GM18520 (cell line): ENCODE results near the gene FARP1.

Experiments used
- ATAC-seq: cut with Tn5 transposase; IDR thresholded peaks from one replicate; pipeline ENCODE4 v1.9.1; 2021; ENCODE audit not compliant: unreplicated experiment

The FARP1 gene

DNA sequence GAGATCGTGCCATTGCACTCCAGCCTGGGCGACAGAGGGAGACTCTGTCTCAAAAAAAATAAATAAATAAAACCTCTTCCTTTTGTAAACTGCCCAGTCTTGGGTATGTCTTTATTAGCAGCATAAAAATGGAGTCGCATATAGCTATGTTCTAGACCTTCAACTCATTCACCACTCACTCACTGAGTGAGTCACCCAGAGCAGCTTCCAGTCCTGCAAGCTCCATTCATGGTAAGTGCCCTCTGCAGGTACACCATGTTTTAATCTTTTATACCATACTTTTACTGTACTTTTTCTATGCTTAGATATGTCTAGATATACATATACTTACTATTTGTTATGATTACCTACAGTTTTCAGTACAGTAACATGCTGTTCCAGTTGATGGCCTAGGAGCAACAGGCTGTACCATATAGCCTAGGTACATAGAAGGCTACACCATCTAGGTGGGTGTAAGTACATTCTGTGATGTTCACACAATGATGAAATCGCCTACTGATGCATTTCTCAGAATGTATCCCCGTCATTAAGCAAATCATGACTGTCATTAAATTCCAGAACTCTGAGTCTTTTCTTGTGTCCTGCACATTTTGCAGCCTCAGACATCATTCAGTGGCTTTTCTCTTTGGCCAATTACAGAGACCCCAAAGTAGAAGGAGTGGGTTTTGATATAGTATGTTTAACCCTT lies 13.7 kb upstream of the FARP1 start:
- no peak for ATAC-seq

- ATAC-seq, result peak; percentile 91
Measured at GRCh38 chr13:98133946-98134345, 8.9 kb upstream of the FARP1 start.

DNA sequence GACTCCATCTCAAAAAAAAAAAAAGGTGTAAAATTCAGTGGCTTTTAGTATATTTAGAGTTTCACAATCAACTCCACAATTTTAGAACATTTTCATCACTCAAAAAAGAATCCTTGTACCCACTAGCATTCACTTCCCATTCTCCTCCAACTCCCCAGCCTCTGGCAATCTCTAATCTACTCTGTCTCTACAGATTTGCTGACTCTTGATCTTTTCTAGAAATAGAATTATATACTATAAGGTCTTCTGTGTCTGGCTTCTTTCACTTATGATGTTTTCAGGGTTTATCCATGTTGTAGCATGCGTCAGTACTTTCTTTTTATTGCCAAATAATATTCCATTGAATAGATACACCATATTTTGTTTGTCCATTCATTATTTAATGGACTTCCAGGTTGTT lies 8.0 kb upstream of the FARP1 start:
- ATAC-seq, result no peak

DNA sequence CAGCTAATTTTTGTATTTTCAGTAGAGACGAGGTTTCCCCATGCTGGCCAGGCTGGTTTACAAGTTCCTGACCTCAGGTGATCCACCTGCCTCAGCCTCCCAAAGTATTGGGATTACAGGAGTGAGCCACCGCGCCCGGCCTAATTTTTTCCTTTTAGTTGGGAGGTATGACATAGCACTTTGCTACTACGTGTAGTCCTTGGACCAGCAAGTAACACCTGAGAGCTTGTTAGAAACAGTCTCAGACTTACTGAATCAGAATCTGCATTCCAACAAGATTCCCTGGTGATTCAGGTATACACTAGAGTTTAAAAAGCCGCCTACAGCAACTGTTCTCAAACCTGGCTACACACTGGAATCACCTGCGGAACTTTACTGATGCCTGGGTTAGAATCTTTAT lies 1.8 kb upstream of the FARP1 start:
- no peak for ATAC-seq

- no peak for ATAC-seq
Measured at GRCh38 chr13:98141509-98142379, 1.1 kb upstream of the FARP1 start.

- ATAC-seq, result no peak
Measured at GRCh38 chr13:98143157-98143553, 261 bp downstream of the FARP1 start.

DNA sequence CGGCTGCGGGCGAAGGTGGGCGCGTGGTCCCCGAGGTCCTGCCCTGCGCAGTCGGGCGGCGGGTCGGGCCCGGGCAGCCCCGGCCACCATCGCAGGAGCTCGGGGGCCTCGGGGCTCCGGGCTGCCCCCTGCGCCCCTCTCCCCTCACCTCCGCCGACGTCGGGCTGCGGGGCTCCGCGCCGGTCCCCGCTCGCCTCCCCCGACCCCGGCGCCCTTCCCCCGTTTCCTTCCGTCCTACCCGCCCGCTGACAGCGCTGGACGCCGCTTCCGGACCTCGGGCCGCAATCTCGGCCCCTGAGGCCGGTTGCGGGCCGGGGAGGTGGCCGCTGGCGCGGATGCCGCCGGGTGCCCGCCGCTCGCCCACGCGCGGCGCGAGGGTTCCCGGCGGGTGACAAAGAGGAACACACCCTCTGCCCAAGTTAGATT lies 720 bp downstream of the FARP1 start:
- no peak for ATAC-seq

- ATAC-seq, result no peak
Measured at GRCh38 chr13:98144027-98144741, 1.3 kb downstream of the FARP1 start.

- no peak for ATAC-seq
Measured at GRCh38 chr13:98144801-98145350, 2.0 kb downstream of the FARP1 start.

DNA sequence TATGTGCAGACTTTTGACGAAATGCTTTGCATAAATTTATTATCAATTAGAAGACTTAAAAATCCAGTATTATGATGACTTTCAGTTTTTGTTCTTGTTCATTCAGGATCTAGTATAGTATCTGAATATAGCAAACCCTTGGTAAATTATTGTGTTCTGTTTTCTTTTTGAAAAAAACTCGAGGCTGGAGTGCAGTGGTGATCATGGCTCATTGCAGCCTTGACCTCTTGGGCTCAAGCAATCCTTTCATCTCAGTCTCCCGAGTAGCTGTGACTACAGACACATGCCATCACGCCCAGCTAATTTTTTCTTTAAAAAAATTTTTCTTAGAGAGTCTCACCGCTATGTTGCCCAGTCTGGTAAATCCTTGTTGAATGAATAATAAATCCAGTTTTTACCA lies 4.6 kb downstream of the FARP1 start:
- no peak for ATAC-seq

- no peak for ATAC-seq
Measured at GRCh38 chr13:98150832-98151479, 8.1 kb downstream of the FARP1 start.

- ATAC-seq, result no peak
Measured at GRCh38 chr13:98155475-98156109, 12.7 kb downstream of the FARP1 start.

DNA sequence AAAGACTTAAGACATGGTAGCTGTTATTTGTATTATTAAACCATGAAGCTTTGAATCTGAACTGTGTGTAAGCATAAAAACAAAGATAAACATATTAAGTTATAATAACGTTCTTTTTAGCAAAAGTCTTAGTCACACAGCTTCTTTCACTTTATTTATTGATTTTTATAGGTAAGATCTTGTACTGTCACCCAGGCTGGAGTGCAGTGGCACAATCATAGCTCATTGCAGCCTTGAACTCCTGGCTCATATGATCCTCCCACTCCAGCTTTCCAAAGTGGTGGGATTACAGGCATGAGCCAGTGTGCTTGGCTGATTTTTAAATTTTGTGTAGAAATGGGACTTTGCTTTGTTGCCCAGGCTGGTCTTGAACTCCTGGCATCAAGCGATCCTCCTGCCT lies 13.4 kb downstream of the FARP1 start:
- no peak for ATAC-seq

GRCh38 chr13:98157188-98157587 lies 14.3 kb downstream of the FARP1 start:
- ATAC-seq, result no peak

- ATAC-seq, result no peak
Measured at GRCh38 chr13:98157609-98158008, 14.7 kb downstream of the FARP1 start.

DNA sequence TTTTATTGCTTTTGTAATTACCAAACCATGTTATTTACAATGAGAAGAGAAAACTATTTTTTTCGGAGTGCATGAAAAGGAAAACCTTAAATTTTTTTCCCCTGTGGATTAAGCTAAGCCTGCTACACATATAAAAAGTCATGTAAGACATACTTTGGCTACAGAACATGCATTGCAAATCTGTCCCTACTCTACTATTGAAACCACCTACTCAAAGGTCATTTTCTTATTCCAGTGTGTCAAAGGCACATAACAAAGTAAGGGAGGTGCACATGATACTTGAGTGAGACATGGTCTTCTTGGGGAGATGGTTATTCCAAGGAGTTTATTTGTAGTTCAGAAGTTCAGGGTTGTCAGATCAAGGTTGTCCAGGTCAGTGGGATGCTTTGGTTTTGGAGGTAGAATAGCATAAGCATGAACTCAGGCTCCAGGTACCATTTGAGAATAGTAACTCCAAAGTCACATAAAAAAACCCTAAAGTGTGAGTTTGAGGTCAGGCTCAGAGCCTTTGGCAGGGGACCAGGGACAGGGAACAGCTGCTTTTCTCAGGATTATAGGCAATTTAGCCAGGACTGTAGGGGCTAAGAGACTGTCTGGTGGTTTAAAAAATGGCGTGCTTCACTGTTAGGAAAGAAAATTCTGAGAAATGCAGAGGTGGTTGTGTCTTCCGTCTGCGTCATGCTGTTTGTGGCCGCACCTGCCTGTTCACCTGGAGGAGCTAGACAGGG lies 15.4 kb downstream of the FARP1 start:
- no peak for ATAC-seq

DNA sequence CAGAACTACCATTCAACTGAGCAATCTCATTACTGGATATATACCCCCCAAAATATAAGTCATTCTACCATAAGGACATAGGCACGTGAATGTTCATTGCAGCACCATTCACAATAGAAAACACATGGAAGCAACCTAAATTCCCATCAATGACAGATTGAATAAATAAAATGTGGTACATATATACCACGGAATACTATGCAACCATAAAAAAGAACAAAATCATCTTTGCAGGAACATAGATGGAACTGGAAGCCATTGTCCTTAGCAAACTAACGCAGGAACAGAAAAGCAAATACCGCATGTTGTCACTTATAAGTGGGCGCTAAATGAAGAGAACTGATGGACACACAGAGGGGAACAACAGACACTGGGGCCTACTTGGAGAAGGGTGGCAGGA lies 20.0 kb downstream of the FARP1 start:
- ATAC-seq, result no peak

DNA sequence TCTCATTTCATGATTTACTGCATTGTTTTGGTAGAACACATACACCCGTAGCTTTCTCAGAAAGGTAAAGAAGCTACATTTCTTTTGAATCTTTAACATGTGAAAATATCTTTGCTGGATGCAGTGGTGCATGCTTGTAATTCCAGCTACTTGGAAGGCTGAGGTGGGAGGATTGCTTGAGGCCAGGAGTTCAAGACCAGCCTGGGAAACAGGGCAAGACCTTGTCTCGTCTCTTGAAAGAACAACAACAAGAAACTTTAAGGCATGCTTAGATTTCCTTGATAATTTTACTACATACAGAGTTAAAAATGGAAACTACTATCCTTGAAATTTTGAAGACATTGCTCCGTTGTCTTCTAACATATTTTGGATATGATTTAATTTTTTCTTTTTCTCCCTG lies 26.4 kb downstream of the FARP1 start:
- ATAC-seq, result no peak

DNA sequence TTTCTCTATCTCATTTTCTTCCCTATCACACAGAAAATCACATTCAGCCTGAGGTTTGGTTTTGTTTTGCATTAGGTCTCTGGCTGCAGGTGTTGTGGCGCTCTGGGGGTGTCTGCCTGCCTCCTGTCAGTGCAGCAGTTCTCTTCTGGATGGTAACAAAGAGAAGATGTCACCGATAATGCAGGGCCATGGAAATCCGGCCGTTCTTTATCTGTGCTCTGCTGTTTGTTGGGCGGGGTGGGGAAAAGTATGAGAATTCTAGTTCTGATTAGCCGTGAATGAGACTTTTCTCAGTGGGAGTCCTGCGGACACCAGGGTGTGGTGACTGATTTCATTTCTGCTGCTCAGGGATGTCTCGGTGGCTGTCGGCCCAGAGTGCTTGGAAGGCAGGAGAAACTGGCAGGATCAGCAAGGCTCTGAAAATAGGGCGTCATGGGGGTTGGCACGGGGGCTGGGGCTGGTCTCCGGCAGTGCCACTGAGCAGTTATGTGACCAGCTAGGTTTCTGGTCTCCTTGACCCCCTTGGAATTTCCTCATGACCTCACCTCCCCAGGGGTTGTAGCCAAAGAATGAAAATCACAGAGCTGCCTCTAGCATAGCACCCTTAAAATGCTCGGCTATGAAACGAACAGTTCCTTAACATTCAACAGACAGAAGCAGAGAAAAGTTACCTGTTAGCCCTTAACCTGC lies 29.2 kb downstream of the FARP1 start:
- no peak for ATAC-seq
